HCT116 (cell line): Measurements from ENCODE around the gene PDCD2L. TPM values are rescaled to one million over a fixed set of nuclear protein-coding genes. Genes with fewer than 3 reads are reported as not detected.
"Not testable (repeated sequence)": the region's sequence is repeated elsewhere in the genome, so short reads cannot be mapped to it uniquely, and the experiment has no call there.

Source experiments
- ATAC-seq: fragments of 200-7000 bp; cut with Tn5 transposase; 2 replicates; pipeline ENCODE4 v1.9.1; 2020; ENCODE audit warnings: mild to moderate bottlenecking, moderate library complexity
- BruUV-seq: library from RNA; stranded (reverse); fragments of 400-500 nt; replicated peaks from 2 replicates; lab custom pipeline; 2021; lab: Mats Ljungman, UMichigan
- CTCF ChIA-PET: fragments of 300-600 bp; sonication (Branson Sonifier 250); formaldehyde crosslinking; loops from one replicate; lab custom pipeline; 2021; ENCODE audit warnings: antibody characterized with exemption; lab: Charles Lee
- POLR2A ChIA-PET: fragments of 300-600, 350-600 bp; sonication (Branson Sonifier 250); formaldehyde crosslinking; loops from one replicate; lab custom pipeline; 2021; ENCODE audit warnings: antibody characterized with exemption; lab: Charles Lee
- RAD21 ChIA-PET, 2 experiments: fragments of 300-600 bp; sonication (Branson Sonifier 250); formaldehyde crosslinking; loops; one replicate each; lab custom pipeline; 2023; ENCODE audit warnings: low total read pairs in 2 of 2; ENCODE audit not compliant: uncharacterized antibody in 2 of 2, unreplicated experiment in 2 of 2, low non-redundant PET in 1 of 2; lab: Charles Lee
- DNase-seq: peaks from one replicate; pipeline ENCODE4 v3.0.0-alpha.2; 2010; ENCODE audit warnings: low read depth, low spot score
- H2AFZ ChIP-seq: fragments of 200-600 bp; shearing (Covaris generic), sonication (generic); 2 replicates; pipeline ENCODE4 v1.6.1; 2017; ENCODE audit warnings: low read depth, mixed run types, mixed read lengths, antibody characterized with exemption, low read length; ENCODE audit not compliant: poor library complexity, severe bottlenecking
- H3K27ac ChIP-seq: 2 replicates; pipeline ENCODE4 v1.5.1; 2012; ENCODE audit warnings: low read depth, low read length
- H3K27me3 ChIP-seq: fragments of 200-600 bp; sonication (generic); 2 replicates; pipeline ENCODE4 v1.6.1; 2016; ENCODE audit warnings: mixed run types, low read length, mixed read lengths; ENCODE audit not compliant: insufficient read depth
- H3K36me3 ChIP-seq, 2 experiments: fragments of 200-500 bp in 1 of 2; fragments of 200-600 bp in 1 of 2; sonication (Bioruptor generic) in 1 of 2; sonication (generic) in 1 of 2; 2 replicates each; pipeline versions ENCODE4 v1.5.1 to v1.6.1; 2014 to 2016; ENCODE audit warnings: low read length in 2 of 2, inconsistent platforms in 1 of 2, mixed read lengths in 1 of 2, mixed run types in 1 of 2; ENCODE audit not compliant: insufficient read depth in 2 of 2, control insufficient read depth in 1 of 2
- H3K4me1 ChIP-seq, 2 experiments: fragments of 200-600 bp in 1 of 2; sonication (generic) in 1 of 2; 2 replicates each; pipeline versions ENCODE4 v1.5.1 to v1.6.1; 2012 to 2017; ENCODE audit warnings: low read length in 2 of 2, inconsistent platforms in 1 of 2, mild to moderate bottlenecking in 1 of 2, mixed read lengths in 1 of 2, mixed run types in 1 of 2, moderate library complexity in 1 of 2; ENCODE audit not compliant: insufficient read depth in 2 of 2, control insufficient read depth in 1 of 2
- H3K4me2 ChIP-seq: fragments of 200-600 bp; sonication (generic); 2 replicates; pipeline ENCODE4 v1.6.1; 2017; ENCODE audit warnings: mixed run types, low read length, mixed read lengths
- H3K4me3 ChIP-seq, 2 experiments: fragments of 200-600 bp in 1 of 2; sonication (generic) in 1 of 2; replicated peaks in 1 of 2; 2 replicates each; pipeline ENCODE4 v1.5.1; 2011 to 2016; ENCODE audit warnings: low read length in 2 of 2, control low read depth in 1 of 2, low read depth in 1 of 2, mild to moderate bottlenecking in 1 of 2, mixed read lengths in 1 of 2, mixed run types in 1 of 2
- H3K79me2 ChIP-seq: fragments of 200-600 bp; sonication (generic); 2 replicates; pipeline ENCODE4 v1.6.1; 2017; ENCODE audit warnings: mild to moderate bottlenecking, mixed run types, low read length, moderate library complexity, mixed read lengths; ENCODE audit not compliant: insufficient read depth
- H3K9ac ChIP-seq: fragments of 200-600 bp; sonication (generic); 2 replicates; pipeline ENCODE4 v1.6.1; 2016; ENCODE audit warnings: low read length, mixed read lengths
- H3K9me2 ChIP-seq: fragments of 200-600 bp; sonication (generic), shearing (Covaris generic); 2 replicates; pipeline ENCODE4 v1.6.1; 2017; ENCODE audit warnings: mixed run types, mild to moderate bottlenecking, moderate library complexity; ENCODE audit not compliant: insufficient read depth
- H3K9me3 ChIP-seq, 2 experiments: fragments of 200-500 bp in 1 of 2; fragments of 200-600 bp in 1 of 2; sonication (Bioruptor generic) in 1 of 2; sonication (generic) in 1 of 2; 2 replicates each; pipeline ENCODE4 v1.6.1; 2014 to 2017; ENCODE audit warnings: low read length in 2 of 2, mixed read lengths in 2 of 2, inconsistent platforms in 1 of 2, low read depth in 1 of 2, mild to moderate bottlenecking in 1 of 2, mixed run types in 1 of 2, moderate library complexity in 1 of 2; ENCODE audit not compliant: control insufficient read depth in 1 of 2, insufficient read depth in 1 of 2
- H4K20me1 ChIP-seq: fragments of 200-600 bp; sonication (generic), shearing (Covaris generic); 2 replicates; pipeline ENCODE4 v1.6.1; 2017; ENCODE audit warnings: mixed run types, mild to moderate bottlenecking, moderate library complexity; ENCODE audit not compliant: insufficient read depth
- ATF3 ChIP-seq: IDR thresholded peaks from 2 replicates; pipeline ENCODE4 v1.6.1; 2012
- CEBPB ChIP-seq: IDR thresholded peaks from 2 replicates; pipeline ENCODE4 v1.6.1; 2012; ENCODE audit warnings: low read depth
- CTCF ChIP-seq, 3 experiments: fragments of 200-600 bp in 1 of 3; sonication (generic) in 1 of 3; IDR thresholded peaks in 2 of 3; conservative IDR thresholded peaks in 1 of 3; 2 replicates each; pipeline ENCODE4 v1.5.1; 2012 to 2017; ENCODE audit warnings: low read depth in 2 of 3, low read length in 2 of 3, antibody characterized with exemption in 1 of 3, borderline replicate concordance in 1 of 3, control low read depth in 1 of 3, mild to moderate bottlenecking in 1 of 3, mixed read lengths in 1 of 3, mixed run types in 1 of 3, moderate library complexity in 1 of 3; ENCODE audit not compliant: insufficient read depth in 1 of 3
- EGR1 ChIP-seq: IDR thresholded peaks from 2 replicates; pipeline ENCODE4 v1.6.1; 2012; ENCODE audit warnings: low read depth
- EZH2 ChIP-seq: fragments of 200-600 bp; sonication (generic); IDR thresholded peaks from 2 replicates; pipeline ENCODE4 v1.6.1; 2017; ENCODE audit warnings: antibody characterized with exemption, mixed run types
- EZH2phosphoT487 ChIP-seq: fragments of 200-600 bp; IDR thresholded peaks from 2 replicates; pipeline ENCODE4 v1.6.1; 2018; ENCODE audit warnings: antibody characterized with exemption, borderline replicate concordance
- MAX ChIP-seq: IDR thresholded peaks from 2 replicates; pipeline ENCODE4 v1.6.1; 2012
- RAD21 ChIP-seq: IDR thresholded peaks from 2 replicates; pipeline ENCODE4 v1.6.1; 2012; ENCODE audit warnings: low read depth, mild to moderate bottlenecking
- REST ChIP-seq: IDR thresholded peaks from 2 replicates; pipeline ENCODE4 v1.6.1; 2012; ENCODE audit warnings: low read depth
- SIN3A ChIP-seq: IDR thresholded peaks from 2 replicates; pipeline ENCODE4 v1.6.1; 2012; ENCODE audit warnings: low read depth
- SP1 ChIP-seq: IDR thresholded peaks from 2 replicates; pipeline ENCODE4 v1.6.1; 2012; ENCODE audit warnings: low read depth
- TCF7L2 ChIP-seq: IDR thresholded peaks from 2 replicates; pipeline ENCODE4 v1.7.0; 2011; ENCODE audit warnings: borderline replicate concordance, inconsistent platforms; ENCODE audit not compliant: insufficient read depth, insufficient read length; ENCODE audit errors: extremely low read depth
- ZNF274 ChIP-seq: fragments of 200-500 bp; sonication (Bioruptor generic); IDR thresholded peaks from 2 replicates; pipeline ENCODE4 v1.6.1; 2014; ENCODE audit warnings: mild to moderate bottlenecking, low read depth, low read length, inconsistent platforms
- intact Hi-C: fragments of 100-400 bp; cut with micrococcal nuclease; formaldehyde crosslinking; loops from 2 replicates; pipeline ENCODE4 v1.10.0; 2022
- total RNA-seq: library from RNA; stranded (reverse); gene quantifications from one replicate; pipeline ENCODE4 v1.2.1, GENCODE V29; 2021; ENCODE audit not compliant: unreplicated experiment

The PDCD2L gene
- total RNA-seq, 1 experiment from 2014 or later, result 30.0 TPM

- Histone ChIP-seq H3K79me2 (peaks cover 9% of the 10 kb centered on the region), H3K4me2 (no peak overlapping the region), H3K4me3 (no peak overlapping the region), H3K4me1 (peaks cover 3 to 8% of the 10 kb centered on the region in 2 experiments; a peak in 3 of 4 replicates), H3K9me2 (no peaks in the 10 kb centered on the region), H3K27me3 (no peaks in the 10 kb centered on the region), H3K27ac (no peak overlapping the region), H4K20me1 (no peaks in the 10 kb centered on the region), H2AFZ (no peak overlapping the region), H3K36me3 (peaks cover 43 to 51% of the 10 kb centered on the region in 2 experiments), H3K9ac (no peak overlapping the region), H3K9me3 (no peaks in the 10 kb centered on the region)
- no peak for DNase-seq
- RAD21 ChIA-PET, result no interaction called here
- no peak for ATAC-seq
- TF ChIP-seq ATF3 (no peak), EZH2 (no peak), TCF7L2 (no peak), EGR1 (no peak), REST (no peak), SP1 (no peak), ZNF274 (no peak), MAX (no peak), CTCF (IDR thresholded peaks at IDR 0.05 in 2 of 3, conservative IDR thresholded peaks at IDR 0.05 in 1 of 3; ENCODE audit: borderline replicate concordance in 1 of 3, insufficient read depth in 1 of 3, low read depth in 2 of 3, low read length in 2 of 3) (no peak), CEBPB (no peak), SIN3A (no peak), EZH2phosphoT487 (no peak), RAD21 (no peak)
- POLR2A ChIA-PET, result no interaction called here
- BruUV-seq, result TSS peak; percentile 65
- CTCF ChIA-PET, result no interaction called here
- intact Hi-C loops, result no loop called here
These were observed 4.3 kb upstream of the PDCD2L start for GRCh38 chr19:34399886-34400285.

GRCh38 chr19:34400844-34401243, 3.4 kb upstream of the PDCD2L start:
- POLR2A ChIA-PET, CTCF ChIA-PET, BruUV-seq, H3K9me3 ChIP-seq, H3K4me3 ChIP-seq, H3K27ac ChIP-seq, RAD21 ChIA-PET, H3K27me3 ChIP-seq, H3K4me2 ChIP-seq, H3K9ac ChIP-seq, H4K20me1 ChIP-seq, DNase-seq, intact Hi-C loops, H3K9me2 ChIP-seq, ATAC-seq, H2AFZ ChIP-seq: not testable (repeated sequence)
- H3K36me3 ChIP-seq, result peaks cover 39 to 43% of the 10 kb centered on the region in 2 experiments
- peaks cover 19% of the 10 kb centered on the region for H3K79me2 ChIP-seq
- peaks cover 5 to 14% of the 10 kb centered on the region in 2 experiments; a peak in 3 of 4 replicates for H3K4me1 ChIP-seq
